ENCODE data around the gene NID1. TPM values are rescaled to one million over a fixed set of nuclear protein-coding genes. Genes with fewer than 3 reads are reported as not detected.

Gene NID1
- total and polyA plus RNA-seq, 2 donors (not counting 3 experiments of a cell fraction or from before 2014, with no cell fraction given) = 87.0 to 109 TPM

DNA sequence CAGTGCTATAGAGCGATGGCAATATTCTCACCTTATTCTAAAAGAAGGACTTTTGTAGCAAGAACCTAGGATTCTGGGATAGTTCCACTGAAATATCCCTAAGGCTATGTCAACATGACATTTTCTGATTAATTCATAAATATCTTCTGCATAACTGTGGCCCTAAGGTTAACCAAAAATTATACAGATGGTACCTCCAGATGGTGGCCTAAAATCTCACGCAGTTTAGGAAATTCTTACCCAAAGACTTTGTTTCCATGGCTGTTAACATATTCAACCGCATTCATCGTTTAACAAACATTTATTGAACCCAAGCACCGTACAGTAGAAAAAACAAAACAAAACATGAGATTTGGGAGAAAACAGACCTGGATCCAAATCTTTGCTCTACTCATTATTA is 19.1 kb downstream of the NID1 start:
- Histone ChIP-seq H3K79me2 (ENCODE audit: control insufficient read depth, insufficient read depth, low read length) (no peaks in the 10 kb centered on the region), H3K27me3 (ENCODE audit: control insufficient read depth in 2 of 2, insufficient read depth in 2 of 2, low read length in 2 of 2) (no peaks in the 10 kb centered on the region), H4K20me1 (replicated peaks; ENCODE audit: control insufficient read depth, extremely low read depth, insufficient read depth, low read length) (no peaks in the 10 kb centered on the region), H3K9me1 (replicated peaks; ENCODE audit: control insufficient read depth, extremely low read depth, insufficient read depth, low read length) (no peaks in the 10 kb centered on the region), H3K27ac (ENCODE audit: insufficient read depth, low read depth, low read length) (no peak overlapping the region), H2AFZ (ENCODE audit: low read depth, low read length) (no peak overlapping the region), H3K9ac (replicated peaks; ENCODE audit: extremely low read depth, insufficient read depth, low read length) (no peak overlapping the region), H3K4me1 (ENCODE audit: control insufficient read depth, extremely low read depth, insufficient read depth, low read length) (no peaks in the 10 kb centered on the region), H3K36me3 (ENCODE audit: control insufficient read depth in 2 of 2, extremely low read depth in 1 of 2, insufficient read depth in 2 of 2, low read length in 2 of 2) (peaks cover 0 to 12% of the 10 kb centered on the region in 2 experiments), H3K9me3 (replicated peaks; ENCODE audit: control insufficient read depth, insufficient read depth, low read length) (no peaks in the 10 kb centered on the region), H3K4me2 (ENCODE audit: insufficient read depth, low read length) (no peak overlapping the region), H3K4me3 (replicated peaks in 1 of 3; ENCODE audit: insufficient read depth in 1 of 3, low read depth in 1 of 3, low read length in 3 of 3) (no peak overlapping the region)
- TF ChIP-seq, protein P1, sequence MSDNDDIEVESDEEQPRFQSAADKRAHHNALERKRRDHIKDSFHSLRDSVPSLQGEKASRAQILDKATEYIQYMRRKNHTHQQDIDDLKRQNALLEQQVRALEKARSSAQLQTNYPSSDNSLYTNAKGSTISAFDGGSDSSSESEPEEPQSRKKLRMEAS (IDR thresholded peaks at IDR 0.05; ENCODE audit: insufficient read depth, insufficient read length) = no peak
- TF ChIP-seq JUN (IDR thresholded peaks at IDR 0.05; ENCODE audit: borderline replicate concordance, insufficient read depth, insufficient read length, low read depth) (no peak), EZH2 (IDR thresholded peaks at IDR 0.05; ENCODE audit: borderline replicate concordance, low read depth, low read length, severe bottlenecking) (no peak), FOS (IDR thresholded peaks at IDR 0.05; ENCODE audit: borderline replicate concordance, insufficient read depth, low read length) (no peak), POLR2AphosphoS5 (IDR thresholded peaks at IDR 0.05; ENCODE audit: insufficient read depth, low read depth, low read length) (no peak)
- TF ChIP-seq, protein P2, sequence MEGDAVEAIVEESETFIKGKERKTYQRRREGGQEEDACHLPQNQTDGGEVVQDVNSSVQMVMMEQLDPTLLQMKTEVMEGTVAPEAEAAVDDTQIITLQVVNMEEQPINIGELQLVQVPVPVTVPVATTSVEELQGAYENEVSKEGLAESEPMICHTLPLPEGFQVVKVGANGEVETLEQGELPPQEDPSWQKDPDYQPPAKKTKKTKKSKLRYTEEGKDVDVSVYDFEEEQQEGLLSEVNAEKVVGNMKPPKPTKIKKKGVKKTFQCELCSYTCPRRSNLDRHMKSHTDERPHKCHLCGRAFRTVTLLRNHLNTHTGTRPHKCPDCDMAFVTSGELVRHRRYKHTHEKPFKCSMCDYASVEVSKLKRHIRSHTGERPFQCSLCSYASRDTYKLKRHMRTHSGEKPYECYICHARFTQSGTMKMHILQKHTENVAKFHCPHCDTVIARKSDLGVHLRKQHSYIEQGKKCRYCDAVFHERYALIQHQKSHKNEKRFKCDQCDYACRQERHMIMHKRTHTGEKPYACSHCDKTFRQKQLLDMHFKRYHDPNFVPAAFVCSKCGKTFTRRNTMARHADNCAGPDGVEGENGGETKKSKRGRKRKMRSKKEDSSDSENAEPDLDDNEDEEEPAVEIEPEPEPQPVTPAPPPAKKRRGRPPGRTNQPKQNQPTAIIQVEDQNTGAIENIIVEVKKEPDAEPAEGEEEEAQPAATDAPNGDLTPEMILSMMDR (IDR thresholded peaks at IDR 0.05; ENCODE audit: extremely low read depth in 1 of 2, insufficient read depth in 1 of 2, low read depth in 1 of 2, low read length in 2 of 2) = no peak
- dilution Hi-C loops (cut with MboI; ENCODE audit: extremely low pct_ligation_motif_present, low sequenced_read_pairs) (no loop called here), intact Hi-C loops (cut with micrococcal nuclease) (no loop called here)
- ChIA-PET CTCF (no interaction called here), POLR2A (interaction anchor here (0.7 kb wide), 1 partner anchor 295 kb away, joined by 4 read pairs; no protein-coding TSS in a partner anchor)
- DNase-seq (ENCODE audit: low read depth, low spot score) (no peak), FAIRE-seq (no peak)
- no TSS peak for BruUV-seq (replicated peaks)

Measured in endothelial cell of umbilical vein (primary cell).